ENCODE measurements around the gene CBX3.

The CBX3 gene

GRCh38 chr7:26178272-26178960 lies 23.1 kb upstream of the CBX3 start:
- H3K4me3 ChIP-seq (ENCODE audit: low read depth, low read length): no peak overlapping the region
- TF ChIP-seq CTCF (IDR thresholded peaks at IDR 0.05; ENCODE audit: low read depth, low read length): no peak

GRCh38 chr7:26179422-26179821 lies 22.1 kb upstream of the CBX3 start:
- no peak overlapping the region for H3K4me3 ChIP-seq (ENCODE audit: low read depth, low read length)
- no peak for TF ChIP-seq CTCF (IDR thresholded peaks at IDR 0.05; ENCODE audit: low read depth, low read length)

- no peak for TF ChIP-seq CTCF (IDR thresholded peaks at IDR 0.05; ENCODE audit: low read depth, low read length)
- H3K4me3 ChIP-seq (ENCODE audit: low read depth, low read length): no peak overlapping the region
These were observed 21.6 kb upstream of the CBX3 start for GRCh38 chr7:26179826-26180497.

- TF ChIP-seq CTCF (IDR thresholded peaks at IDR 0.05; ENCODE audit: low read depth, low read length): no peak
- H3K4me3 ChIP-seq (ENCODE audit: low read depth, low read length): no peak overlapping the region
These were observed 20.8 kb upstream of the CBX3 start for GRCh38 chr7:26180792-26181198.

- H3K4me3 ChIP-seq (ENCODE audit: low read depth, low read length): no peak overlapping the region
- no peak for TF ChIP-seq CTCF (IDR thresholded peaks at IDR 0.05; ENCODE audit: low read depth, low read length)
These were observed 19.9 kb upstream of the CBX3 start for GRCh38 chr7:26181474-26182227.

GRCh38 chr7:26182283-26182682 lies 19.3 kb upstream of the CBX3 start:
- no peak for TF ChIP-seq CTCF (IDR thresholded peaks at IDR 0.05; ENCODE audit: low read depth, low read length)

GRCh38 chr7:26182706-26183105 lies 18.8 kb upstream of the CBX3 start:
- H3K4me3 ChIP-seq (ENCODE audit: low read depth, low read length): no peak overlapping the region
- TF ChIP-seq CTCF (IDR thresholded peaks at IDR 0.05; ENCODE audit: low read depth, low read length): no peak

More at GRCh38 chr7:26182283-26182682, 19.3 kb upstream of the CBX3 start:
- H3K4me3 ChIP-seq (ENCODE audit: low read depth, low read length): no peak overlapping the region
